ENCODE measurements around the gene FABP6. TPM values are rescaled to one million over a fixed set of nuclear protein-coding genes. Genes with fewer than 3 reads are reported as not detected.
"Not testable (repeated sequence)": the region's sequence is repeated elsewhere in the genome, so short reads cannot be mapped to it uniquely, and the experiment has no call there.

FABP6 gene
- total and polyA plus RNA-seq, 4 donors: not detected

DNA sequence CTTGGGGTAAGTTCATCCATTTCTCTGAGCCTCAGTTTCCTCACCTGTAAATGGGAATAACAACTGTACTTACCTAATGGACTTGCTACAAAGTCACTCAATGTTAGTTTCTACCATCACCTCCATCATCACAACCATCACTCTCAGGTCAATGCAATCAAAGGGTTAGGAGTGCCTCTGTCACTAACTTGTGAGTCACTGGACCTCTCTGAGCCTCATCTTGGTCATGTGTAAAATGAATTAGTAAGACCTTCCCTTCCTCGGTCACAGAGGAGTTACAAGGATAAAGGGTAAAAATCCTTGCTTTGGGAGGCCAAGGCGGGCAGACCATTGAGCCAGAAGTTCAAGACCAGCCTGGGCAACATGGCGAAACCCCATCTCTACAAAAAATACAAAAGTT is 12.8 kb downstream of the FABP6 start:
- Histone ChIP-seq H3K4me3 (ENCODE audit: low read depth in 1 of 3, low read length in 3 of 3) (no peak overlapping the region), H3K4me1 (ENCODE audit: control insufficient read depth in 4 of 4, insufficient read depth in 4 of 4, low read length in 3 of 4) (no peaks in the 10 kb centered on the region), H3K36me3 (ENCODE audit: control insufficient read depth in 4 of 4, insufficient read depth in 3 of 4, low read depth in 1 of 4, low read length in 3 of 4) (no peaks in the 10 kb centered on the region), H3K9me3 (ENCODE audit: control insufficient read depth in 4 of 4, low read length in 3 of 4) (no peaks in the 10 kb centered on the region), H3K27me3 (ENCODE audit: control insufficient read depth in 4 of 4, insufficient read depth in 4 of 4, low read length in 3 of 4) (no peaks in the 10 kb centered on the region), H3K9ac (ENCODE audit: low read depth in 1 of 2, low read length in 2 of 2) (no peak overlapping the region), H3K27ac (ENCODE audit: low read depth in 1 of 2, low read length in 2 of 2) (no peak overlapping the region)
- DNase-seq (ENCODE audit: low spot score): no peak
- TF ChIP-seq GABPA (IDR thresholded peaks at IDR 0.05 in 1 of 2, conservative IDR thresholded peaks at IDR 0.05 in 1 of 2) (no peak), FOXA2 (IDR thresholded peaks at IDR 0.05) (no peak), RXRA (IDR thresholded peaks at IDR 0.05) (no peak), CTCF (IDR thresholded peaks at IDR 0.05; ENCODE audit: low read depth, low read length, missing input control) (no peak), SP1 (IDR thresholded peaks at IDR 0.05) (no peak), EGR1 (IDR thresholded peaks at IDR 0.05; ENCODE audit: low read depth in 2 of 2) (no peak)
- TF ChIP-seq, protein P1, sequence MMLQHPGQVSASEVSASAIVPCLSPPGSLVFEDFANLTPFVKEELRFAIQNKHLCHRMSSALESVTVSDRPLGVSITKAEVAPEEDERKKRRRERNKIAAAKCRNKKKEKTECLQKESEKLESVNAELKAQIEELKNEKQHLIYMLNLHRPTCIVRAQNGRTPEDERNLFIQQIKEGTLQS (IDR thresholded peaks at IDR 0.05): no peak
- 84% methylated on average over 3 of the region's 3 CpGs for WGBS

DNA sequence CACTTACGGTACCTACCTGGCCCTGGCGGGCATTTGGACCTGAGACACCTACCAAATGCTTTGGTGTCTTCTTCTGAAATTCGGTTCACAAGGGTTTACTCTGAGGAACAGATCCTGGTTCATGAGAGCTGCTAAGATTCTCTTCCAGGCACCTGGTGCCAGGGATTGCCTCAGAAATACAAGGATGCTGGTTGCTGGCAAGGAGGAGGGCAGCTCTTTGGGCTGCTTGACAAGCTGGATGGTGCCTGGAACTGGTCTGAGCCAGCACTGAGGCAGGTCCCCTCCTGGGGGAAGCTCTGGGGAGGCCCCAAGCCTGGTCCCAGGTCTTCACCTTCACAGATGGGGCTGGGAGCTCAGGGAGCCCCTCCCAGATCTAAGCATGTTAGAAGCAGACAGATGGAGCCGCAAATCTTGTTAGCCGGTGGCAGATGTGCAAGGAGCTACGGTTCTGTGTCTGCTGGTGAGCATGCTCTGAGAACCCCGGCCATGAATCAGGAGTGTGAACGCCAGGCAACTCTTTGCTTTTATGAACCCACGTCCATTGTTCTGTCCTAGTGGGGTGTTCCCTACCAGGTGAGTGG is 16.3 kb downstream of the FABP6 start:
- TF ChIP-seq, protein P1 (IDR thresholded peaks at IDR 0.05): no peak
- TF ChIP-seq HNF4A (conservative IDR thresholded peaks at IDR 0.05) (no peak), FOXA2 (IDR thresholded peaks at IDR 0.05) (no peak), GABPA (IDR thresholded peaks at IDR 0.05 in 1 of 2, conservative IDR thresholded peaks at IDR 0.05 in 1 of 2) (no peak), FOXA1 (IDR thresholded peaks at IDR 0.05) (no peak), CTCF (IDR thresholded peaks at IDR 0.05; ENCODE audit: low read depth, low read length, missing input control) (no peak), MAX (IDR thresholded peaks at IDR 0.05) (no peak), REST (IDR thresholded peaks at IDR 0.05) (no peak), ZBTB33 (IDR thresholded peaks at IDR 0.05) (no peak), JUND (IDR thresholded peaks at IDR 0.05) (no peak), RAD21 (IDR thresholded peaks at IDR 0.05) (no peak), SP1 (IDR thresholded peaks at IDR 0.05) (no peak), YY1 (IDR thresholded peaks at IDR 0.05) (no peak), EGR1 (IDR thresholded peaks at IDR 0.05; ENCODE audit: low read depth in 2 of 2) (no peak), NR2F2 (IDR thresholded peaks at IDR 0.05) (no peak), TAF1 (conservative IDR thresholded peaks at IDR 0.05) (no peak), RXRA (IDR thresholded peaks at IDR 0.05) (no peak)
- Histone ChIP-seq H3K27ac (ENCODE audit: low read depth in 1 of 2, low read length in 2 of 2) (no peak overlapping the region), H3K4me3 (ENCODE audit: low read depth in 1 of 3, low read length in 3 of 3) (no peak overlapping the region), H3K4me1 (ENCODE audit: control insufficient read depth in 4 of 4, insufficient read depth in 4 of 4, low read length in 3 of 4) (no peaks in the 10 kb centered on the region), H3K9ac (ENCODE audit: low read depth in 1 of 2, low read length in 2 of 2) (no peak overlapping the region), H3K27me3 (ENCODE audit: control insufficient read depth in 4 of 4, insufficient read depth in 4 of 4, low read length in 3 of 4) (no peaks in the 10 kb centered on the region), H3K9me3 (ENCODE audit: control insufficient read depth in 4 of 4, low read length in 3 of 4) (no peaks in the 10 kb centered on the region), H3K36me3 (ENCODE audit: control insufficient read depth in 4 of 4, insufficient read depth in 3 of 4, low read depth in 1 of 4, low read length in 3 of 4) (no peaks in the 10 kb centered on the region)
- WGBS: 78% methylated on average over 9 of the region's 9 CpGs
- DNase-seq (ENCODE audit: low spot score): no peak

DNA sequence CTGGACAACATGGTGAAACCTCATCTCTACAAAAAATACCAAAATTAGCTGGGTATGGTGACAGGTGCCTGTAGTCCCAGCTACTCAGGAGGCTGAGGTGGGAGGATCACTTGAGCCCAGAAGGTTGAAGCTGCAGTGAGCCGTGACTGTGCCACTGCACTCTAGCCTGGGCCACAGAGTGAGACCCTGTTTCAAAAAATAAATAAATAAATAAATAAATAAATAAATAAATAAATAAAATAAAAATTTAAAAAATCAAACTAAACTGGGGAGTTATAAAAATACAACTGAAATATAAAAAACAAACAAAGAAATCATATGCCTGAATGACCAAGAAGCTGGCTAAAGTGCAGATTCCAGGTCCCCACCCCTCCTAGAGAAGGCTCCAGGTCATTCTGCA is 20.3 kb downstream of the FABP6 start:
- not testable (repeated sequence) for H3K27me3 ChIP-seq (ENCODE audit: control insufficient read depth in 4 of 4, insufficient read depth in 4 of 4, low read length in 3 of 4); H3K27ac ChIP-seq (ENCODE audit: low read depth in 1 of 2, low read length in 2 of 2); DNase-seq (ENCODE audit: low spot score); H3K36me3 ChIP-seq (ENCODE audit: control insufficient read depth in 4 of 4, insufficient read depth in 3 of 4, low read depth in 1 of 4, low read length in 3 of 4); H3K4me3 ChIP-seq (ENCODE audit: low read depth in 1 of 3, low read length in 3 of 3); H3K9me3 ChIP-seq (ENCODE audit: control insufficient read depth in 4 of 4, low read length in 3 of 4); H3K4me1 ChIP-seq (ENCODE audit: control insufficient read depth in 4 of 4, insufficient read depth in 4 of 4, low read length in 3 of 4); H3K9ac ChIP-seq (ENCODE audit: low read depth in 1 of 2, low read length in 2 of 2)
- 95% methylated on average over 1 of the region's 1 CpG for WGBS
